MM.1S (cell line): ENCODE measurements around the gene SHROOM3.

Experiments used
- DNase-seq: peaks from one replicate; pipeline ENCODE4 v3.0.0-alpha.2; 2015
- H2AFZ ChIP-seq: fragments of 300-600 bp; sonication (generic); 2 replicates; pipeline ENCODE4 v1.6.0; 2016; ENCODE audit warnings: antibody characterized with exemption, low read length
- H3F3A ChIP-seq: fragments of 300-600 bp; sonication (generic); 2 replicates; pipeline ENCODE4 v1.6.1; 2016; ENCODE audit warnings: mild to moderate bottlenecking, antibody characterized with exemption, low read length, moderate library complexity, mixed read lengths; ENCODE audit not compliant: insufficient read depth
- H3K27ac ChIP-seq: fragments of 300-600 bp; sonication (generic); 2 replicates; pipeline ENCODE4 v1.5.1; 2016; ENCODE audit warnings: mild to moderate bottlenecking, low read length
- H3K27me3 ChIP-seq: fragments of 300-600 bp; sonication (generic); replicated peaks from 2 replicates; pipeline ENCODE4 v1.6.0; 2016; ENCODE audit warnings: low read length; ENCODE audit not compliant: insufficient read depth
- H3K36me3 ChIP-seq: fragments of 300-600 bp; sonication (generic); replicated peaks from 2 replicates; pipeline ENCODE4 v1.6.1; 2016; ENCODE audit warnings: mild to moderate bottlenecking, low read length, mixed read lengths; ENCODE audit not compliant: insufficient read depth
- H3K4me1 ChIP-seq: fragments of 300-600 bp; sonication (generic); 2 replicates; pipeline ENCODE4 v1.6.1; 2016; ENCODE audit warnings: low read length, mixed read lengths
- H3K4me2 ChIP-seq: fragments of 300-600 bp; sonication (generic); 2 replicates; pipeline ENCODE4 v1.6.0; 2016; ENCODE audit warnings: low read depth, low read length
- H3K4me3 ChIP-seq: fragments of 300-600 bp; sonication (generic); 2 replicates; pipeline ENCODE4 v1.5.1; 2016; ENCODE audit warnings: low read length, mixed read lengths
- H3K79me2 ChIP-seq: fragments of 300-600 bp; sonication (generic); 2 replicates; pipeline ENCODE4 v1.6.1; 2016; ENCODE audit warnings: mixed run types, low read length, mixed read lengths
- H3K9ac ChIP-seq: fragments of 300-600 bp; sonication (generic); 2 replicates; pipeline ENCODE4 v1.6.1; 2016; ENCODE audit warnings: low read length, mixed read lengths
- H3K9me2 ChIP-seq: fragments of 300-600 bp; sonication (generic); replicated peaks from 2 replicates; pipeline ENCODE4 v1.6.1; 2016; ENCODE audit warnings: mild to moderate bottlenecking, low read length, mixed read lengths; ENCODE audit not compliant: insufficient read depth
- H3K9me3 ChIP-seq: fragments of 300-600 bp; sonication (generic); replicated peaks from 2 replicates; pipeline ENCODE4 v1.6.1; 2016; ENCODE audit warnings: mild to moderate bottlenecking, low read length, mixed read lengths; ENCODE audit not compliant: insufficient read depth
- H4K20me1 ChIP-seq: fragments of 300-600 bp; sonication (generic); 2 replicates; pipeline ENCODE4 v1.6.1; 2016; ENCODE audit warnings: mild to moderate bottlenecking, low read length, moderate library complexity, mixed read lengths; ENCODE audit not compliant: insufficient read depth
- CTCF ChIP-seq: fragments of 300-600 bp; sonication (generic); IDR thresholded peaks from 2 replicates; pipeline ENCODE4 v1.5.1; 2016; ENCODE audit warnings: antibody characterized with exemption, low read length, mixed read lengths
- EZH2 ChIP-seq: fragments of 300-600 bp; sonication (generic); optimal IDR thresholded peaks from 2 replicates; pipeline ENCODE3; 2017; ENCODE audit warnings: low read depth, mild to moderate bottlenecking, antibody characterized with exemption, low read length, mixed read lengths
- EZH2phosphoT487 ChIP-seq: fragments of 300-600 bp; sonication (generic); IDR thresholded peaks from 2 replicates; pipeline ENCODE4 v1.6.1; 2018; ENCODE audit warnings: antibody characterized with exemption, low read length

SHROOM3 gene

GRCh38 chr4:76556452-76556851 is 121.4 kb downstream of the SHROOM3 start:
- Histone ChIP-seq H3F3A (no peaks in the 10 kb centered on the region), H3K9ac (no peak overlapping the region), H4K20me1 (no peaks in the 10 kb centered on the region), H3K27me3 (no peaks in the 10 kb centered on the region), H2AFZ (no peak overlapping the region), H3K4me3 (no peak overlapping the region), H3K4me1 (no peaks in the 10 kb centered on the region), H3K79me2 (no peaks in the 10 kb centered on the region), H3K9me3 (no peaks in the 10 kb centered on the region), H3K36me3 (no peaks in the 10 kb centered on the region), H3K4me2 (no peak overlapping the region), H3K27ac (no peak overlapping the region), H3K9me2 (no peaks in the 10 kb centered on the region)
- TF ChIP-seq EZH2phosphoT487 (no peak), EZH2 (no peak), CTCF (no peak)
- no peak for DNase-seq

GRCh38 chr4:76558396-76559235 is 123.6 kb downstream of the SHROOM3 start:
- Histone ChIP-seq H2AFZ (no peak overlapping the region), H3K27ac (no peak overlapping the region), H3K9me3 (no peaks in the 10 kb centered on the region), H3K9ac (no peak overlapping the region), H3K4me2 (no peak overlapping the region), H3K27me3 (no peaks in the 10 kb centered on the region), H3K79me2 (no peaks in the 10 kb centered on the region), H3K9me2 (no peaks in the 10 kb centered on the region), H3K4me1 (no peaks in the 10 kb centered on the region), H3K4me3 (no peak overlapping the region), H3K36me3 (no peaks in the 10 kb centered on the region), H4K20me1 (no peaks in the 10 kb centered on the region), H3F3A (no peaks in the 10 kb centered on the region)
- TF ChIP-seq CTCF (no peak), EZH2 (no peak), EZH2phosphoT487 (no peak)
- no peak for DNase-seq

GRCh38 chr4:76559236-76560071 is 124.4 kb downstream of the SHROOM3 start:
- no peaks in the 10 kb centered on the region for H3F3A ChIP-seq
- no peak for DNase-seq
- no peaks in the 10 kb centered on the region for H4K20me1 ChIP-seq
- H3K4me2 ChIP-seq: no peak overlapping the region
- no peak for TF ChIP-seq EZH2phosphoT487
- no peak for TF ChIP-seq CTCF
- TF ChIP-seq EZH2: no peak
- no peaks in the 10 kb centered on the region for H3K36me3 ChIP-seq
- no peaks in the 10 kb centered on the region for H3K79me2 ChIP-seq
- no peaks in the 10 kb centered on the region for H3K27me3 ChIP-seq
- no peaks in the 10 kb centered on the region for H3K9me2 ChIP-seq
- no peak overlapping the region for H3K9ac ChIP-seq
- no peak overlapping the region for H3K27ac ChIP-seq
- H3K4me3 ChIP-seq: no peak overlapping the region
- no peaks in the 10 kb centered on the region for H3K9me3 ChIP-seq
- H2AFZ ChIP-seq: no peak overlapping the region
- H3K4me1 ChIP-seq: no peaks in the 10 kb centered on the region
